22Rv1 (cell line): Measurements from ENCODE around the gene CLDN5.
"Not testable (repeated sequence)": the region's sequence is repeated elsewhere in the genome, so short reads cannot be mapped to it uniquely, and the experiment has no call there.

Source experiments
- H3K27ac ChIP-seq: fragments of 450-650 bp; 2 replicates; pipeline ENCODE4 v1.5.1; 2017
- CTCF ChIP-seq: fragments of 450-650 bp; IDR thresholded peaks from 2 replicates; pipeline ENCODE4 v1.5.1; 2017; ENCODE audit warnings: mild to moderate bottlenecking
- ZFX ChIP-seq: fragments of 450-650 bp; IDR thresholded peaks from 2 replicates; pipeline ENCODE4 v1.6.1; 2017; ENCODE audit warnings: antibody characterized with exemption, borderline replicate concordance

Gene CLDN5

GRCh38 chr22:19533857-19534256 is 9.6 kb upstream of the CLDN5 start:
- no peak overlapping the region for H3K27ac ChIP-seq
- no peak for TF ChIP-seq ZFX
- TF ChIP-seq CTCF, result no peak

- TF ChIP-seq ZFX (no peak), CTCF (no peak)
- H3K27ac ChIP-seq, result no peak overlapping the region
Observed at GRCh38 chr22:19533049-19533626, 8.9 kb upstream of the CLDN5 start.

- not testable (repeated sequence) for H3K27ac ChIP-seq
Observed at GRCh38 chr22:19531327-19531726, 7.1 kb upstream of the CLDN5 start.

GRCh38 chr22:19530751-19531150 is 6.5 kb upstream of the CLDN5 start:
- no peak for TF ChIP-seq ZFX
- TF ChIP-seq CTCF, result no peak
- no peak overlapping the region for H3K27ac ChIP-seq

GRCh38 chr22:19529811-19530210 is 5.6 kb upstream of the CLDN5 start:
- no peak overlapping the region for H3K27ac ChIP-seq
- no peak for TF ChIP-seq ZFX
- TF ChIP-seq CTCF, result no peak

GRCh38 chr22:19527861-19528417 is 3.7 kb upstream of the CLDN5 start:
- no peak overlapping the region for H3K27ac ChIP-seq
- TF ChIP-seq ZFX, result no peak
- TF ChIP-seq CTCF, result no peak

- no peak overlapping the region for H3K27ac ChIP-seq
- TF ChIP-seq CTCF (no peak), ZFX (no peak)
Observed at GRCh38 chr22:19527321-19527721, 3.1 kb upstream of the CLDN5 start.

- H3K27ac ChIP-seq, result no peak overlapping the region
- no peak for TF ChIP-seq ZFX
- no peak for TF ChIP-seq CTCF
Observed at GRCh38 chr22:19526702-19527111, 2.5 kb upstream of the CLDN5 start.
